Astrocyte of the cerebellum (primary cell): ENCODE measurements around the gene RPS2.
A peak's percentile ranks its signal among the peaks of the same experiment; 100 is the strongest.

ENCODE experiments used
- DNase-seq: peaks from one replicate; pipeline ENCODE4 v3.0.0-alpha.2; 2011; ENCODE audit warnings: low read depth
- H3K4me3 ChIP-seq: 2 replicates; pipeline ENCODE4 v1.5.1; 2011; ENCODE audit warnings: mild to moderate bottlenecking, low read depth, low read length, moderate library complexity
- in situ Hi-C: cut with HindIII; loops from 2 replicates; pipeline ENCODE4 v1.10.0; 2017; ENCODE audit warnings: low sequenced_read_pairs
- TF ChIP-seq, protein P1 (sequence below): IDR thresholded peaks from 2 replicates; pipeline ENCODE4 v1.5.1; 2012; ENCODE audit warnings: low read length, low read depth, moderate library complexity, mild to moderate bottlenecking; ENCODE audit errors: missing control alignments

RPS2 gene

GRCh38 chr16:1929578-1930337 is 34.9 kb downstream of the RPS2 start:
- TF ChIP-seq, protein P1, sequence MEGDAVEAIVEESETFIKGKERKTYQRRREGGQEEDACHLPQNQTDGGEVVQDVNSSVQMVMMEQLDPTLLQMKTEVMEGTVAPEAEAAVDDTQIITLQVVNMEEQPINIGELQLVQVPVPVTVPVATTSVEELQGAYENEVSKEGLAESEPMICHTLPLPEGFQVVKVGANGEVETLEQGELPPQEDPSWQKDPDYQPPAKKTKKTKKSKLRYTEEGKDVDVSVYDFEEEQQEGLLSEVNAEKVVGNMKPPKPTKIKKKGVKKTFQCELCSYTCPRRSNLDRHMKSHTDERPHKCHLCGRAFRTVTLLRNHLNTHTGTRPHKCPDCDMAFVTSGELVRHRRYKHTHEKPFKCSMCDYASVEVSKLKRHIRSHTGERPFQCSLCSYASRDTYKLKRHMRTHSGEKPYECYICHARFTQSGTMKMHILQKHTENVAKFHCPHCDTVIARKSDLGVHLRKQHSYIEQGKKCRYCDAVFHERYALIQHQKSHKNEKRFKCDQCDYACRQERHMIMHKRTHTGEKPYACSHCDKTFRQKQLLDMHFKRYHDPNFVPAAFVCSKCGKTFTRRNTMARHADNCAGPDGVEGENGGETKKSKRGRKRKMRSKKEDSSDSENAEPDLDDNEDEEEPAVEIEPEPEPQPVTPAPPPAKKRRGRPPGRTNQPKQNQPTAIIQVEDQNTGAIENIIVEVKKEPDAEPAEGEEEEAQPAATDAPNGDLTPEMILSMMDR: peak; percentile 75
- in situ Hi-C loops: loop anchor here (5.0 kb wide), 1 partner anchor 77 kb away; no protein-coding TSS in a partner anchor
- H3K4me3 ChIP-seq: peak overlapping the region; percentile 45
- DNase-seq: peak; percentile 37

GRCh38 chr16:1929105-1929504 is 35.5 kb downstream of the RPS2 start:
- DNase-seq: no peak
- TF ChIP-seq, protein P1: no peak
- peak overlapping the region; percentile 45 for H3K4me3 ChIP-seq
- in situ Hi-C loops: loop anchor here (5.0 kb wide), 1 partner anchor 77 kb away; no protein-coding TSS in a partner anchor

DNA sequence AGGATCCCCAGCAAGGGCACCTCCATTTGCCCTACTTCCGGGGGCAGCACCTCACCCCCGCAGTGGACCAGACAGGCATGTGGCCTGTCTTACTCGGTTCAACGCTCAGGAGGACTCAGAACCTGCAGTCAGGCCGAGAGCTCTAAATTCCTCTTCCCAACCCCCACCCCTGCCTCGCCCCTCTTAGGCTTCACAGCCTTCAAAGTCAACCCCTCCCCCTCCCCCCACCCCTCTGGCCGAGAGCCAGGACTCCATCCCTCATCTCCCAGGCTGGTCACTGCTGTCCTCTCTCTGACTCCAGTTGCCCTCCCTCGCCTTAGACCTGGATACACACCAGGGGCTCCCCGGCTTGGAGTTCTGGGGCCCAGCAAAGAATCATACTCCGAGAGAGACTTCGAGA is 38.4 kb downstream of the RPS2 start:
- in situ Hi-C loops: loop anchor here (5.0 kb wide), 1 partner anchor 74 kb away; no protein-coding TSS in a partner anchor
- TF ChIP-seq, protein P1: no peak

DNA sequence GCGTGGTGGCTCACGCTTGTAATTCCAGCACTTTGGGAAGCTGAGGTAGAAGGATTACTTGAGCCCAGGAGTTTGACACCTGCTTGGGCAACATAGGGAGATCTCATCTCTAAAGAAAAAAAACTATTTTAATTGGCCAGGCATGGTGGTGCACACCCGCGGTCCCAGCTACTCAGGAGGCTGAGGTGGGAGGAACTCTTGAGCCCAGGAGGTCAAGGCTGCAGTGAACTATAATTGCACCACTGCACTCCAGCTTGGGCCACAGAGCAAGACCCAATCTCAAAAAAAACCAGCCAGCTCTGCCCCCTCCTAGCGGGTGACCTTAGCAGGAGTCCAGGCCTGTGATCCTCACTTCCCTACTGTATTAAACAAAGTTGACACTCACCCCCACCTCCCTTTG is 40.5 kb downstream of the RPS2 start:
- in situ Hi-C loops: no loop called here
- DNase-seq: no peak
- TF ChIP-seq, protein P1: no peak

More for the DNA sequence above, 38.4 kb downstream of the RPS2 start:
- no peak overlapping the region for H3K4me3 ChIP-seq
- DNase-seq: no peak

DNA sequence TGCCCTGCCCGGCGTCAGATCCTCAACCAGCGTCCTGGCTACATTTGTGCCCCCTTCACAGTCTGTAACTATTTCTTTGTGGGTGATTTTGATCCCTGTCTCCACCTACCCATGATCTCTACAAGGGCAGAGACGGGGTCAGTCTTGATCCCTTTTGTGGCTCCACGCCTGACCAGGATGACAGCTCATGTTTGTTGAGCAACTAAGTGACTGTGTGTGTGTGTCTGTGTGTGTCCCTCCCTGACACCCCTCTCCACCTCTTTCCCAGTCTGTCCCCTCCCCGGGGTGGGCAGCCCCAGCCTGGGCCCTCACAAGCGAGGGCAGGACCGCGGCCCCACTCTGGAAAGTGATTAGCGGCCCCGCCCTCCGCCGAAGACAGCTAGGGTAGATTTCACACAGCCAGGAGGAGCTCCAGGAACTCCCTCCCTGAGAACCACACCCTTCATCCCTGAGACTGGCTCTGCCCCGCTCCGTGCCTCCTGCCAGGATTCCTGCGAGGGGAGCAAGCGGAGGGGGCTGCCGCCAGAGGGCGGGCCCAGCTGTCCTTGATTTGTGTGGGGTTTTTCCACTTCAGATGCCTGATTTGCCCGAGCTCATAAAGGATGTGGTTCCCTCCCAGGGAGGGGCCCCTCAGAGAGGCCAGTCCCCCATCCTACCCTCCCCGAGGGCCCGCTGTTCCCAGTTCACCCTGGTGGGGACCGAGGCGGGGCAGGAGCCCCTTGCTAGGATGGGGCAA is 41.2 kb downstream of the RPS2 start:
- TF ChIP-seq, protein P1: peak; percentile 45
- no peak for DNase-seq

More for the DNA sequence above, 40.5 kb downstream of the RPS2 start:
- no peak overlapping the region for H3K4me3 ChIP-seq

GRCh38 chr16:1922357-1922756 is 42.3 kb downstream of the RPS2 start:
- H3K4me3 ChIP-seq: no peak overlapping the region
- TF ChIP-seq, protein P1: no peak
- no peak for DNase-seq
- in situ Hi-C loops: no loop called here

More for the DNA sequence above, 41.2 kb downstream of the RPS2 start:
- no peak overlapping the region for H3K4me3 ChIP-seq
- in situ Hi-C loops: no loop called here
